Fibroblast of gingiva (primary cell): ENCODE data around the gene TMEM214.

Experiments
- DNase-seq: peaks from one replicate; pipeline ENCODE4 v3.0.0-alpha.2; 2011; ENCODE audit warnings: low read depth

Gene TMEM214, protein sequence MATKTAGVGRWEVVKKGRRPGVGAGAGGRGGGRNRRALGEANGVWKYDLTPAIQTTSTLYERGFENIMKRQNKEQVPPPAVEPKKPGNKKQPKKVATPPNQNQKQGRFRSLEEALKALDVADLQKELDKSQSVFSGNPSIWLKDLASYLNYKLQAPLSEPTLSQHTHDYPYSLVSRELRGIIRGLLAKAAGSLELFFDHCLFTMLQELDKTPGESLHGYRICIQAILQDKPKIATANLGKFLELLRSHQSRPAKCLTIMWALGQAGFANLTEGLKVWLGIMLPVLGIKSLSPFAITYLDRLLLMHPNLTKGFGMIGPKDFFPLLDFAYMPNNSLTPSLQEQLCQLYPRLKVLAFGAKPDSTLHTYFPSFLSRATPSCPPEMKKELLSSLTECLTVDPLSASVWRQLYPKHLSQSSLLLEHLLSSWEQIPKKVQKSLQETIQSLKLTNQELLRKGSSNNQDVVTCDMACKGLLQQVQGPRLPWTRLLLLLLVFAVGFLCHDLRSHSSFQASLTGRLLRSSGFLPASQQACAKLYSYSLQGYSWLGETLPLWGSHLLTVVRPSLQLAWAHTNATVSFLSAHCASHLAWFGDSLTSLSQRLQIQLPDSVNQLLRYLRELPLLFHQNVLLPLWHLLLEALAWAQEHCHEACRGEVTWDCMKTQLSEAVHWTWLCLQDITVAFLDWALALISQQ

DNA sequence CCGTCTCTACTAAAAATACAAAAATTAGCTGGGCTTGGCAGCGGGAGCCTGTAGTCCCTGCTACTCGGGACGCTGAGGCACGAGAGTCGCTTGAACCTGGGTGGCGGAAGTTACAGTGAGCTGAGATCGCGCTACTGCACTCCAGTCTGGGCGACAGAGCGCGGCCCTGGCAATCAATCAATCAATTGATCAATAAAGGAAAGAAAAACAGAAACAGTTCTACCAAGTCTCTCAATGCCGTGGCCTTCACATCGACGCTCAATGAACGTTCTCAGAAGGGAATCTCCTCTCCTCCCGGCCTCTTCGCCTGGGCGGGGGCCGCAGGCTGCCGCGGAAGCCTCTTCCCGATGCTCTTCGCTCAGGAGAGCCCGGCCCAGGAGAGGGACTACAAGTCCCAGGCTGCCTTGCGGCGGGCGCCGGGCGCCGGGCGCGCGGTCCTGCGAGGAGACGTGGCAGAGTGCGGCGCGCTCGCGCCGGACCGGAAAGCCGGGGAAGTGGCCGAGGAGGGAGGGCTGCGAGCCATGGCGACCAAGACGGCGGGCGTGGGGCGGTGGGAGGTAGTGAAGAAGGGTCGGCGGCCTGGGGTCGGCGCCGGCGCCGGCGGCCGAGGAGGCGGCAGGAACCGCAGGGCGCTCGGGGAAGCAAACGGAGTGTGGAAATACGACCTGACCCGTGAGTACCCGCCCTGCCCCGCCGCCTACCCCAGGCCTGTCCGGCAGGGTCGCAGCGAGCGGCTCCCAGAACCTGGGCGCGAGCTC is at the start of gene TMEM214:
TMEM214 (plus strand) TSS at position 471 of the 758 bp plus-strand sequence; CDS start at position 522, 51 bp downstream.
- peak; percentile 88 for DNase-seq

DNA sequence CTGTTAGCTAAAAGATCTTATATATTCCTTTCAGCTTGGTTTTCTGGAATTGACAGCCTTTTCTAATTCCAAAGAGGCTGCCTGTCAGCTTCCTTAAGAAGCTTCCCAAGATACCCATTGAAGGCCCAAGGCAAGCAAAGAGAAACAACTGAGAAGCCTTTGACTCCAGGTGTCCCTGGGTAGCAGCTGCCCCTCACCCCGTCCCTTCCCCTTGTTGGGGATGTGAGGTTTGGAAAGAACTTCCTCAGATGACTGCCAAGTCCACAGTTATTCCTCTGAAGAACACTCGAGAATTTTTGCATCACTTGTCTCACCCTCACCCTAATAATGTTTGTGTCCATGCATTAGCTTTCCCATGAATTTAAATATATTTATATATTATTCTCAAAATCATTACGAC is 49.0 kb upstream of the TMEM214 start:
- no peak for DNase-seq

DNA sequence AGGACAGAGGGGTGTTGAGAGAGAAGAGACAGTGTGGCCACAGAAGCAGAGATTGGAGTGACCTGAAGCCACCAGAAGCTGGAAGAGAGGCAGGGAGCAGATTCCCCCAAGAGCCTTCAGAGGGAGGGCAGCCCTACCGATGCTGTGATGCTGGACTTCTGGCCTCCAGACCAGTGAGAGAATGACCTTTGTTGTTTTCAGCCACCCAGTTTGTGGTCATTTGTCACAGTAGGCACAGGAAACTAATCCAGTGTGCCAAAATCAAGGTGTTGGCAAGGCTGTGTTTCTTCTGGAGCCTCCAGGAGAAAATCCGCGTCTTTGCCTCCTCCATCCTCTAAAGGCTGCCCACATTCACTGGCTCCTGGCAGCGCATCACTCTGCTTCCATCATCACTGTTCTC is 47.0 kb upstream of the TMEM214 start:
- DNase-seq, result no peak

DNA sequence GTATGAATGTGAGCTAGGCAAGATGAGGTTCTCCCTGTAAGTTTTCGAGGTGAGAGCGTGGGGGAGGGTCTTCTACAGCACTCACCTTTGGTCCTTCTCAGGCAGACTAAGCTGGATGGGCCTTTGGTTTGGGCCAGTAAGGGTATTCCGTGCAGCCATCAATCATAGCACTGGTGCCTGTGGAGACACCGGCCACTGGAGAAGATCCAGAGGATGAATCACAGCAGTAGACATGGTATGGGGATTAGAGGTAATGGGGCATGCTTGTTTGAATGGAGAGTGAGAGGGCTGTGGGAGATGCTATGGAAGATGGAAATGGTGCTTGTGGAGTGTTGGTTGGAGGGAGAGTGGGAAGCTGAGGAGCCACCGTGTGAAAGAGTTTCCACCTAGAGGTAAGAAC is 46.2 kb upstream of the TMEM214 start:
- DNase-seq, result no peak

DNA sequence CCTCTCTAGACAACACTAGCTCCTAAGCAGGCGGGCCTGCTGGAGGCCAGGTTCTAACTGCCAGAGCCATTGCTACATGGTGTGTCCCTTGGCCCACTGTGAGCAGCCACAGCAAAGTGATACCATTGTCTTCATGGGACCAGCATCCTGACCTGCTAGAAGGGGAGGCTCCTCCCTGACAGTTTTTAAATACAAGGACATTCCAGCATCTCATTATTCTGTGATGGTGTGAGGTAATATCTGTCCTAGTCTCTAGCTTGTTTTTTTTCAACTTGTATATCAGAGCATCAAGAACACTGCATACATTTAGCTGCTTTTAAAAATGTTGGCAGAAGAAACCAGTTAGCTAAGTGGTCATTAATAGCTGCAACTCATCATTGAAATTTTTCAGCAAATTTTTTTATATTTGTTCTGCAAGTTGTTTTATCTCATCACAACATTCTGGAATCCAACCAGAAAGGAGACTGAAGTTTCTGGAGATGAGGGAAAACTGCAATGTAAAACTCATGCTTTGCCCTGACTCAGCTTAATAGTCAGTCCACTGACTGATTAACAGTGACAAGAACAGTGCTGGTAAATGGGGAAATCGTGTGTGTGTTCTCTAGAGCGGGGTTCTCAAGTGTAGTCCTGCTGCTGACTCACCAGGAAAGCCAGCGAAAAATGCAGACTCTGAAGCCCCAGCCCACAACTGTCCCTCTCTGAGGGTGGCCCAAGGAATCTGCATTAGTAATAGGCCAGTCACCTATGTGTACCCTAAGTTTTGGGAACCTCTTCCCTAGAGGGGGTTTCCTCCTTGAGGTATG is 44.5 kb upstream of the TMEM214 start:
- DNase-seq, result peak; percentile 86

DNA sequence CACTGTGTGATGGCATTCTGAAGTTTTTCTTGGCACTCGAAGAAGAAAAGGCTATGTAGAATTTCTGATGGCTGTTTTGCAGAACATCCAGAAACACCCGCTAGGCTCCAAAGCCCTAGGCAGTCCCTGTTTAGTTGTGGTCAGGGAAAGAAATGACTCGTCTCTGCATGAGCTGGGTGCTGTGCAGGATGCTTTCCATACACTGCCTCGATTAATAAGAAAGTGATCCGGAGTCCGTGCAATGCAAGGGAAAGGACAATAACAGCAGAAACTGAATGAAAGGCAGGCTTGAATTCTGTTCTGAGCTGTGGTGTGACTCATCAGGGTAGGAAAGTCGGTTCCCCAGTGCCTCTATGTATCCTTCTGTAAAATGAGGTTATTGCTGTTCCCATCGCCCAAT is 43.6 kb upstream of the TMEM214 start:
- DNase-seq, result peak; percentile 17

DNA sequence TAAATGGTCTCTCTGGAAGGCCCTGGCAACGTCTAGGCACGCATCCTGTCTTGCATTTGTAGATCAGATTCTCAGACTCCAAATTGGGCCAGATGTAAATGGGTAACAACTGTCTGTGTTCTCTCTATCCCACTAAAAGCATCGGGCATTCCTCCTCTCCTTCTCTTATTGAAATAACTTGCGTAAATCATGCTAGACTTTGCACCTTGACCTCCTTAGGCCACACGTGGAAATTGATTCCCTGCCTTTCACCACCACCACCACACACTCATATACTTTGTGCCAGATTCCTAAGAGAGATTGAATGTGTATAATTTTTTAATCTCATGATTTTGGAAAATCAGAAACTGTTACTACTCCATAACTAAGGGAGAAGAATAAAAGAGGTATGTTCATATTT is 41.0 kb upstream of the TMEM214 start:
- no peak for DNase-seq

DNA sequence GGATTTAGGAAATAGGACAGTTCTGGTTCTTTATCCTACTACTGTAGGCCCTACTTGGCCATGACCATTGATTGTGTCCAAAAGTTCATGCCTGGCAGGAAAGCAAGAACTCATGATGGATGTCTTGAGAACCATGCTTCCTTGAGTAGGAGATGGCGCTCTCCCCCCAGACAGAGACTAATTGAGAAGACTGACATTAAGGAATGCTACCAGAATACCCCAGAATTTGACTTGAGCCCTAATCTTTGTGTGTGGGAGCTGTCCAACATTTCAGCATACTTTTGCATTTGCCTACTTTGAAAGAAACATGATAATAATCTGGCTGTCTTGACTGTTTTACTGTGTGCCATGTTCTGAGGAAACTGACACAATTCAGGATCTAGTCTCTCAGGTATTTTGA is 39.0 kb upstream of the TMEM214 start:
- DNase-seq, result no peak

DNA sequence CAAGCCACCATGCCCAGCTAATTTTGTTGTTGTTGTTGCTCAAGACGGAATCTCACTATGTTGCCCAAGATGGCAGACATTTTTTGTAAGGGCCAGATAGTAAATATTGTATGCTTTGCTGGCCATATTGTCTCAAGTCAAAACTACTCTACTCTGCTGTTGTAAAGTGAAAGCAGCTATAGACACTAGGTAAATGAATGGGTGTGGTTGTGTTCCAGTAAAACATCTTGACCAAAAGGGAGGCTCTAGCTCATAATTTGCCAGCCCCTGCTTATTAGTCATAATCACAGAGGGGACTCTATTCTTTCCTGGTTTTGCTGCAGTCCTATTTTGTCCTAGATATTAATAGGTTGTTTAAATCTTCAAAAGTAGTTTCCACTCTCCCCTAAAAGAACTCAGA is 37.8 kb upstream of the TMEM214 start:
- no peak for DNase-seq

DNA sequence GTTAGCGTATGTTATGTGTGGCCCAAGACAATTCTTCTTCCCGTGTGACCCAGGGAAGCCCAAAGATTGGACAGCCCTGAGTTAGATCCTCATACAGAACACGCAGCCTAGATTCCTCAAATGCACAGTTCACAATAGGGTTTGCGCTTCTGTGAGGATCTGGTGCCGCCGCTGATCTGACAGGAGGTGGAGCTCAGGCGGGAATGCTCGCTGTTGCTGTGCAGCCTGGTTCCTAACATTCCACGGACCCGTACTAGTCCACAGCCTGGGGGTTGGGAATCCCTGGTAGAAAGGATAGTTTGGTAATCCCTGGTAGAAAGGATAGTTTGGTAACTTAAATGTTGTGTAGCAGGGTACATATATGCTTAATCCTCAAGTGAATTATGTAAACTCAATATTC is 35.4 kb upstream of the TMEM214 start:
- DNase-seq, result no peak

DNA sequence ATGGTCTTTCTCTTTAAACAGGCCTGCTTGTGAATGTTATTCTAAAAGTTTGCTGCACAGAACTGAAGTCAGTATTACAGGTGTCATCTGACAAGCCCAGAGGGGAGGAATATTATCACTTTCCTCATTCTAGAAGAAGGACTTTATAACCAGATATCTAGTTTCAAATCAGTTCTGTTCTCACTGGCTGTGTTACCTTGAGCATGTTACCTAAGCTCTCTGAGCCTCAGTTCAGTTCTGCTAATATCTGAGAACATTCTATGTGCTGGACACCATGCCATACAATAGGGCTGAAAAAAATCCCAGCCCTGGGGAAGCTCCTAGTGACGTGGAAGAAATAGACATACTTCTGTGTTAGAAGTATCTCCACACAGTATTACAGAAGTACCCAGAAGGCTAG is 34.4 kb upstream of the TMEM214 start:
- DNase-seq, result no peak

DNA sequence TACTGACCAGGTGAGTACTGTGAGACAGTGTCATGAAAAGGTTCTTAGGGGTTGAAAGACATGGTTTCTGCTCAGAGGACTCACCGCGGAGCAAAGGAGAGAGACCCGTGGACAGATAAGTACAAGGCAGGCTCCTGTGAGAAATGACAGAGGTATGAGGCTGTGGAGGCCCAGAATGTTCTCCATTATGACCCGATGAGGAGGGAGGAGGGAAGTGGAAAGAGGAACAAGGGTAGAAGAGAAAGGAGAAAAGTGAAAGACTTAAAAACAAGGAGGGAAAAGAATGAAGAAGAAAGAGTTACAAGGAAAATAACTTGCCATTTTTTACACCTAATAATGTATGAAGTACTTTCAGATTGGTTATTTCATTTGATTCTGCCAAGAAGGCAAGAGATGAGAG is 32.5 kb upstream of the TMEM214 start:
- DNase-seq, result no peak

DNA sequence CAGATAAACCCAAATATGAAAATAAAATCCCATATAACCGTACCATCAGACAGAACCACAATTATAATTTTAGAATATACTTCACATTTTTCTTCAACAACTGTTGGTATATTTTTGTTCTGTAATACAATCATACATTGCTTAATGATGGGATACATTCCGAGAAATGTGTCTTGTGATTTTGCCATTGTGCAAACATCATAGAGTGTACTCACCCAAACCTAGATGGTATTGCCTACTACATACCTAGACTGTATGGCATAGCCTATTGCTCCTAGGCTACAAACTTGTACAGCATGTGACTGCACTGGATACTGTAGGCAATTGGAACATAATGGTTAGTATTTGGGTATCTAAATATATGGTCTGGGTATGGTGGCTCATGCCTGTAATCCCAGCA is 31.8 kb upstream of the TMEM214 start:
- DNase-seq, result peak; percentile 33

DNA sequence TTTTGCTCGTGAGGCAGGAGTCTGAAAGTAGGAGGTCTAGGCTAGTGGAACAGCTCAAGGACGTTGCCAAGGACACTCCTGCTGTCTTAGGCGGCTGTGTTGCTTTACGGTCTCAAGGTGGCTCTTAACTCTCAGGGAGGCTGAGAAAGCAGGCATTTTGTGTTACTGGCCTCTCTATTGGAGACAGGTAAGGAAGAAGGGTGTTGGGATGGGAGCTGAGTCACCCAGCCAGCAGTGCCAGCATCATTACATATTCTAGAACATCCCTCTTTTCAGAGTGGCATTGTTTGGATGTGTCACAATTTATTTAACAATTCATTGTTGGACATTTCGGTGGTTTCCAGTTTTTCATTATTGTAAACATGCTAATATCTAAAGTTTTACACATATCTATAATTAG is 30.8 kb upstream of the TMEM214 start:
- DNase-seq, result no peak

DNA sequence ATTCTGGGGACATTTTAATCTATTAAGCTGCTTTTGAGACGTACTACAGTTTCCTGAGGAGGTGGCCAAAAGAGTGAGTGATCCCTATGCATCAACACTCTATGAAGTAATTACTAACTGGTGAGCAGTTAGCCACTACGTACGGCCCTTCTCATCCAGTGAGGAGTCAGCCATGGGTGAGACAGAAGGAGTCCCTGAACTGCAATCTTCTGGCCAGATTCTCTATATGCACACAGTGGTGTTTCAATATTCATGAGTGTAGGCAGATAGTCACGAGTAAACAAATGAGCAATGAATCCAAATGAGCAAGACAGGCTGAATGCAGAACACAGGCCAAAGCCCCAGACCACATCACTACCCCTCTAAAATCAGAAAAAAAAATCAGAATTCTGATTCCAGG is 29.8 kb upstream of the TMEM214 start:
- no peak for DNase-seq

DNA sequence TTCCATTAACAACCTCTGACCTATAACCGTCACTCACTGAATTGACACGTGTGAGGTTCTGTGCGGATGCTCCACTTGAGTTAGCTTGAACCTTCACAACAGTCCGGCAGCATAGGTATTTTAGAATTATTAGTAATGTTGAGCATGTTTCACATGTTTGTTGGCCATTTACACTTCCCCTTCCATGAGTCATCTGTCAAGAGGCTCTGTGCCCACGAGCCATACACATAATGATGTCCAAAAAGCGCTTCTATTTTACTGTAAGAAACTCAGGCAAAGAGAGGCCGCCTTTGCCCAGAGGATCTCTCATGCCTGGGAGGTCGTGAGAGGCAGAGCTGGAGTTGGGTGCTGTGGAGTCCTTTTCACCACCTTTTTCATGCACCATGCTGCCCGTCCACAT is 28.9 kb upstream of the TMEM214 start:
- DNase-seq, result no peak

DNA sequence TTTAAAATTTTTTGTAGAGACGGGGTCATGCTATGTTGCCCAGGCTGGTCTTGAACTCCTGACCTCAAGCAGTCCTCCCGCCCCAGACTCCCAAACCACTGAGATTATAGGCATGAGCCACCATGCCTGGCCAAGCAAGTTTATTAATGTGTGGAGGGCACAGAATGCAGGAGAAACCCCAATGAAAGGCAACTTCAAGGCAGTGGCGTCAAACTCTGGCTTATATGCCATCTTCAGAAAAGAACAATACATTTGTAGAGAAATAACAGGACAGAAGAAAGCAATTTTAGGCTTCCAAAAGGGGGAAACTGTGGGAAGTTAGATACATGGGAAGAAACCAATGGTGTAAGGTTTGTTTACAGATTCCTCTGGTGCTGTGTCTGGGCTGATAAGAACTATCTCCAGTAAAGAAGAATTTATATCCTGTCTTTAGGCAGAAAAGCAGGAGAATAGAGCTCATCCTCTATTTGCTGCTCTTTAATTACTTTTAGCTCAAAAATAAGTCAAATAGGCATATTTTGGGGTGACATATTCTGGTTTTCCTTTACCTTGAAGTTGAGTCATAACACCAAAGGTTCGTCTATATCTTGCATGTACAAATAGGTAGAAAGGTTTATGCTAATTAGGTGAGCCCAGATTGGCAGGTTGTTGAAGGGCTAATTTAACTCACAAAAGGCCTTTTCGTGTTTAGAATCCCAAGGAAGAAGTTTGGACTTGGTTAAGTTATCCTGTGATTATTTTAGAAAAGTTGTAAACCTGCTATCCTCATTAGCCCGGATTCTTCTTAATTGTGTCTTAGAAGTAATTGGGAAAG is 26.0 kb upstream of the TMEM214 start:
- no peak for DNase-seq

DNA sequence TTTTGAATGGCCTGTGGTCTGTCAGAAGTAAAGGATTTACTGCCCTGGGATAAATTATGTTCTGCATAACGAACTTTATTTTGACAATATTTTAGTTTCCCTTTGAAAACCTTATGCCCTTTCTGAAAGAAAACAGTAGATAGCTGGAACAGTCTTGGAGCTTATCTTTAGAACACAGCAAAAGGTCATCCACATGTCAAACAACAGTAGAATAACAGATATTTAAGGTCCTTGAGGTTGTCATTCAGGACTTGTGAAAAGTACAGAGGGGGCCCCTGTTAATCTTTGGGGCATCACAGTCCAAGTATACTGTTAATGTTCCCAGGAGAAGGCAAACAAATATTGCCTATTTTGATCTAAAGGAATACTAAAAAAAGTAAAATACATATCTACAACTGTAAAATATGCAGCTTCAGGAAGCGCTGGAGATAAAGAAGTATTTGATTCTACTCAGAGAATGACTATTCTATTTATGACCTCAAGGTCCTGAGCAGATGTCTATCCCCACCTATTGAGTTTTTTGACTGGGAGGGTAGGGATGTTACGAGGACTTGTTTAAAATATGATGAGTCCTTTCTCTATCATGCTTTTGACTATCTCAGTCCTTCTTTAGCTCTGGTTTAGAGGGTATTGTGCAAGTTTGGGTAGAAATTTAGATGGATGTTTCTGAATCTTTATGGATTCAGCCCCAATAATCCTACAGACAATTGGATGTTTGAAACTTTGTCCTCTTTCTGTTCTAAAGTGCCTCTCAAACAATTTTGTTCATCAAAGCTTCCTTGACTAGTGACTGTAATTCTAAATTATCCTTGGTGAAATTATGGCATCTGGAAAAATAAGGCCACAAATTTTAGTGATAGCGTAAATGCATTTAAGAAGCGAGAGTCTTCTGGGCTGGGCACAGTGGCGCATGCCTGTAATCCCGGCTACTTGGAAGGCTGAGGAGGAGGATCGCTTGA is 25.1 kb upstream of the TMEM214 start:
- DNase-seq, result no peak

DNA sequence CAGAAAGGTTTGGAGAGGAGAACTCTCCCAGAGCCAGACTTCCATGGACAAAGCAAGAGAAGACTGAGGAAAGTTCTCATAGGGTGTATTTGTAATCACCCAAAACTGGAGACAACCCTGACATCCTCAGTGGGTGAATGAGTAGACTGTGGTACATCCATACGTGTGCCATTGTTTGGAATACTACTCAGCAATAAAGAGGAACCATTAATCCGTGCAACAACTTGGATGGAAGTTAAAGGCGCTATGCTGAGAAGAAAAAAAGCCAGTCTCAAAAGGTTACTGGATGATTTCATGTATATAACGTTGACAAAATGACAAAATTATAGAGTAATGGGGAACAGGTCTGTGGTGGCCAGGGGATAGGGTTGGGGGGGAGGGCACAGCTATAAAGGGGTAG is 24.1 kb upstream of the TMEM214 start:
- DNase-seq, result no peak

DNA sequence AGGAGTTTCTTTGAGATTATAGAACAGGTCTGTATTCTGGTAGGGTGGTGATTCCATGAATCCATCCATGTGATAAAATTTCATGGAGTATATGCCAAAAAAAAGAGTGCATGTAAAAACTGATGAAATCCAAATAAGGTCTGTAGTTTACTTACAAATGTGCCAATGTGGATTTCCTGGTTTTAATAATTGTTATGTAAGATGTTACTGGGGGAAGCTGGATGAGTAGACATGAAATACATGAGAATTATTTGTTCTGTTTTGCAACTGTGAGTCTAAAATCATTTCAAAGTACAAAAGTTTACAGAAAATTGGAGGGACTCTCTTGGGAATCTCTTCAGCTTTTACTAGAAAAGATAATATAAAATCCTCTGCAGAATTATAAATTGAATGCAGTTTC is 23.7 kb upstream of the TMEM214 start:
- DNase-seq, result no peak
